HepG2 (cell line): ENCODE measurements around the gene FUT3. TPM values are rescaled to one million over a fixed set of nuclear protein-coding genes. Genes with fewer than 3 reads are reported as not detected.

Source experiments
- ATF7-NPFF ChIP-seq: sonication (generic); formaldehyde crosslinking; IDR thresholded peaks from 2 replicates; pipeline ENCODE4 v1.8.1; 2023; ENCODE audit warnings: mild to moderate bottlenecking, low read depth, missing genetic modification reagents, moderate library complexity
- BCL6 ChIP-seq: IDR thresholded peaks from 2 replicates; pipeline ENCODE4 v1.6.1; 2016; ENCODE audit warnings: missing genetic modification reagents, missing compliant biosample characterization
- CEBPG ChIP-seq: IDR thresholded peaks from 2 replicates; pipeline ENCODE4 v1.6.1; 2016
- CREM ChIP-seq, 2 experiments: sonication (generic) in 1 of 2; formaldehyde crosslinking in 1 of 2; IDR thresholded peaks; 2 replicates each; pipeline versions ENCODE4 v1.4.0 to v1.6.1; 2016 to 2020; ENCODE audit warnings: antibody characterized with exemption in 1 of 2, mild to moderate bottlenecking in 1 of 2, missing genetic modification reagents in 1 of 2
- FOXA3 ChIP-seq: IDR thresholded peaks from 2 replicates; pipeline ENCODE4 v1.6.1; 2016; ENCODE audit warnings: missing genetic modification reagents, missing compliant biosample characterization
- KAT7 ChIP-seq: IDR thresholded peaks from 2 replicates; pipeline ENCODE4 v1.6.1; 2018; ENCODE audit warnings: borderline replicate concordance, missing compliant biosample characterization
- KMT2A ChIP-seq: sonication (generic); formaldehyde crosslinking; IDR thresholded peaks from 2 replicates; pipeline ENCODE4 v1.4.0; 2020; ENCODE audit warnings: missing genetic modification reagents
- MEIS2 ChIP-seq: sonication (generic); formaldehyde crosslinking; IDR thresholded peaks from 2 replicates; pipeline ENCODE4 v1.9.0; 2021; ENCODE audit warnings: mild to moderate bottlenecking, missing genetic modification reagents
- MZF1 ChIP-seq: sonication (generic); formaldehyde crosslinking; IDR thresholded peaks from 2 replicates; pipeline ENCODE4 v1.8.1; 2023; ENCODE audit warnings: mild to moderate bottlenecking, missing genetic modification reagents, borderline replicate concordance
- POLR2AphosphoS5 ChIP-seq: IDR thresholded peaks from 2 replicates; pipeline ENCODE4 v1.6.1; 2012; ENCODE audit warnings: low read depth, low read length
- SOX5 ChIP-seq: IDR thresholded peaks from 2 replicates; pipeline ENCODE4 v1.6.1; 2016; ENCODE audit warnings: borderline replicate concordance
- SRSF9 ChIP-seq: fragments of 200-400 bp; formaldehyde crosslinking; IDR thresholded peaks from 2 replicates; pipeline ENCODE4 v1.6.1; 2018; ENCODE audit warnings: borderline replicate concordance, mild to moderate bottlenecking, low read depth, low read length; ENCODE audit not compliant: insufficient read depth, poor library complexity, severe bottlenecking
- TOE1 ChIP-seq: sonication (generic); formaldehyde crosslinking; IDR thresholded peaks from 2 replicates; pipeline ENCODE4 v1.4.0; 2020; ENCODE audit warnings: mild to moderate bottlenecking, missing genetic modification reagents
- ZMAT3 ChIP-seq: sonication (generic); formaldehyde crosslinking; conservative IDR thresholded peaks from 2 replicates; pipeline ENCODE4 v1.7.0; 2021; ENCODE audit warnings: missing genetic modification reagents
- ZNF335 ChIP-seq: sonication (generic); formaldehyde crosslinking; IDR thresholded peaks from 2 replicates; pipeline ENCODE4 v1.4.0; 2020; ENCODE audit warnings: missing genetic modification reagents
- ZNF33A ChIP-seq: sonication (generic); formaldehyde crosslinking; IDR thresholded peaks from 2 replicates; pipeline ENCODE4 v1.5.1; 2020; ENCODE audit warnings: missing genetic modification reagents, mild to moderate bottlenecking, moderate library complexity, borderline replicate concordance
- ZNF431 ChIP-seq: sonication (generic); formaldehyde crosslinking; IDR thresholded peaks from 2 replicates; pipeline ENCODE4 v1.9.0; 2022; ENCODE audit warnings: missing genetic modification reagents, low read depth, mild to moderate bottlenecking, borderline replicate concordance
- ZNF652 ChIP-seq: IDR thresholded peaks from 2 replicates; pipeline ENCODE4 v1.6.1; 2016; ENCODE audit warnings: low read depth, borderline replicate concordance
- ZNF788 ChIP-seq: sonication (generic); formaldehyde crosslinking; IDR thresholded peaks from 2 replicates; pipeline ENCODE4 v1.5.0; 2020; ENCODE audit warnings: mild to moderate bottlenecking, missing genetic modification reagents, borderline replicate concordance
- ZSCAN31 ChIP-seq: sonication (generic); formaldehyde crosslinking; IDR thresholded peaks from 2 replicates; pipeline ENCODE4 v1.5.0; 2020; ENCODE audit warnings: low read depth, mild to moderate bottlenecking, missing genetic modification reagents
- polyA plus RNA-seq, 8 experiments: library from polyadenylated mRNA; depleted of rRNA in 3 of 8; stranded (reverse) in 7 of 8; unstranded in 1 of 8; fragments of >200 nt; fragmentation: Illumina TruSeq in 4 of 8; extraction: Trizol in 4 of 8; gene quantifications; 2 replicates each; pipeline versions ENCODE4 v1.2.1 to v1.2.3, GENCODE V29; 2011 to 2016; ENCODE audit warnings: low read depth in 4 of 8, missing spikeins in 1 of 8, mixed read lengths in 1 of 8; ENCODE audit not compliant: insufficient read depth in 1 of 8
- total RNA-seq, 5 experiments: library from RNA; depleted of rRNA; stranded (reverse); fragments of >200 nt; fragmentation: Illumina TruSeq; extraction: Trizol; gene quantifications; 2 replicates each; pipeline ENCODE4 v1.2.3, GENCODE V29; 2016; ENCODE audit warnings: low read depth in 1 of 5
- TF ChIP-seq, protein P1 (sequence below), 2 experiments: IDR thresholded peaks; 2 replicates each; pipeline ENCODE4 v1.6.1; 2011 to 2012; ENCODE audit warnings: low read length in 2 of 2, borderline replicate concordance in 1 of 2, low read depth in 1 of 2, mild to moderate bottlenecking in 1 of 2, moderate library complexity in 1 of 2
- TF ChIP-seq, protein P2 (sequence below): IDR thresholded peaks from 2 replicates; pipeline ENCODE4 v1.6.1; 2018; ENCODE audit warnings: missing genetic modification reagents, mild to moderate bottlenecking, missing compliant biosample characterization
- TF ChIP-seq, protein P3 (sequence below): sonication (generic); formaldehyde crosslinking; IDR thresholded peaks from 2 replicates; pipeline ENCODE4 v1.5.0; 2020; ENCODE audit warnings: missing genetic modification reagents

The FUT3 gene
- total and polyA plus RNA-seq, 2 of the 13 experiments (the other 11 are each of a cell fraction or from before 2014, with no cell fraction given) = 0.53 to 1.1 TPM

DNA sequence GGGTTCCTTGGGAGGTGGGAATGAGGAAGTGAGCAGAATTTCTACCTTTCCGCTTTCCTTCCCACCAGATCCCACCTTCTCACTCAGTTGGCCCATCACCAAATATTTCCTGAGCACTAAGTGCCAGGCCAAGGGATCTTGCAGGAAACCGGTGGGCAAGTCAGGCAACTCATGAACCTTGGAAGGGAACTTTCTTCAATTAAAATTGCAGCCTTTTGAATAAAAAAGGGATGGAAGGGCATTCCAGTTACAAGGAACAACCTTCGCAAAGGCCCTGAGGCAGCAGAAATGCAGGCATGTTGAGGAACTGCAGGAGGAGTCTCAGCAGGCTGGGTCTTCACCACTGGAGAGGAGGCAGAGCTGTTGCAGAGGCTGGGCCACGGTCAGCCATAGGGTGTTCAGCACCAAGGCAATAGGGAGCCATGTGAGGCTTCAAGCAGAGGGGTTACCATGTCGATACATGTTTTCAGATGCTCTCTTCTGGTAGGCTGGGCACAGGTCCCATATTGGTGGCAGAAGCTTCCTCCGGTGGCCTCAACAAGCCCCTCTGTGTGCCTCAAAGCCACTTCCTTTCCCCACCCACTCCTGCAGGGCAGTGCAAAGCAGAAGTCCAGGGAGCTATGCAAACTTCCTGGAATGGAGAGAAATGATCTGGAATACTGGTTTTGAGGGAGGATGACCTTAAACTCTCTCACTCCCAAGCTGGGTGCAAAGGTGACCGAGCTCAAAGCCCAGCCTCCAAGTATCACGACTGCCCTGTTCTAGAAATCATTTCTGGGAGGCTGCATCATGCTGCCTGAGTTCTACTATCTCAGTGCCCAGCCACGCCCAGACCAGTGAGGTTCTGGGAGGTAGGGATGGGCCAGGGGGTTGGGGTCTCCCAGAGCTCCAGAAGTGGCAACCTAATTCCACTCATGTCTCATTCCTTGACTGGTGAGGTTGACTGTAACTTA is 11.9 kb downstream of the FUT3 start, which contains the start of gene FUT6 (continued):
- TF ChIP-seq, protein P1, sequence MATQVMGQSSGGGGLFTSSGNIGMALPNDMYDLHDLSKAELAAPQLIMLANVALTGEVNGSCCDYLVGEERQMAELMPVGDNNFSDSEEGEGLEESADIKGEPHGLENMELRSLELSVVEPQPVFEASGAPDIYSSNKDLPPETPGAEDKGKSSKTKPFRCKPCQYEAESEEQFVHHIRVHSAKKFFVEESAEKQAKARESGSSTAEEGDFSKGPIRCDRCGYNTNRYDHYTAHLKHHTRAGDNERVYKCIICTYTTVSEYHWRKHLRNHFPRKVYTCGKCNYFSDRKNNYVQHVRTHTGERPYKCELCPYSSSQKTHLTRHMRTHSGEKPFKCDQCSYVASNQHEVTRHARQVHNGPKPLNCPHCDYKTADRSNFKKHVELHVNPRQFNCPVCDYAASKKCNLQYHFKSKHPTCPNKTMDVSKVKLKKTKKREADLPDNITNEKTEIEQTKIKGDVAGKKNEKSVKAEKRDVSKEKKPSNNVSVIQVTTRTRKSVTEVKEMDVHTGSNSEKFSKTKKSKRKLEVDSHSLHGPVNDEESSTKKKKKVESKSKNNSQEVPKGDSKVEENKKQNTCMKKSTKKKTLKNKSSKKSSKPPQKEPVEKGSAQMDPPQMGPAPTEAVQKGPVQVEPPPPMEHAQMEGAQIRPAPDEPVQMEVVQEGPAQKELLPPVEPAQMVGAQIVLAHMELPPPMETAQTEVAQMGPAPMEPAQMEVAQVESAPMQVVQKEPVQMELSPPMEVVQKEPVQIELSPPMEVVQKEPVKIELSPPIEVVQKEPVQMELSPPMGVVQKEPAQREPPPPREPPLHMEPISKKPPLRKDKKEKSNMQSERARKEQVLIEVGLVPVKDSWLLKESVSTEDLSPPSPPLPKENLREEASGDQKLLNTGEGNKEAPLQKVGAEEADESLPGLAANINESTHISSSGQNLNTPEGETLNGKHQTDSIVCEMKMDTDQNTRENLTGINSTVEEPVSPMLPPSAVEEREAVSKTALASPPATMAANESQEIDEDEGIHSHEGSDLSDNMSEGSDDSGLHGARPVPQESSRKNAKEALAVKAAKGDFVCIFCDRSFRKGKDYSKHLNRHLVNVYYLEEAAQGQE (IDR thresholded peaks at IDR 0.05; ENCODE audit: borderline replicate concordance in 1 of 2, low read depth in 1 of 2, low read length in 2 of 2) = peak in 1 of 2 experiments; percentile 23; a peak in 1 of 4 replicates
- TF ChIP-seq SOX5 (CRISPR knock-in tag) (peak; percentile 52; the same call in 1 of the 2 replicates), KMT2A (CRISPR knock-in tag) (peak; percentile 54; the same call in 1 of the 2 replicates), FOXA3 (CRISPR knock-in tag) (peak; percentile 55), ZSCAN31 (CRISPR knock-in tag) (0 out of 2 replicates have a peak, but pooled peaks have one; percentile 10), MZF1 (CRISPR knock-in tag) (no peak), ZNF431 (0 out of 2 replicates have a peak, but pooled peaks have one; percentile 12), ZNF335 (CRISPR knock-in tag) (peak; percentile 82), ATF7-NPFF (CRISPR knock-in tag) (no peak), ZNF652 (CRISPR knock-in tag) (peak; percentile 11; the same call in 1 of the 2 replicates), BCL6 (peak; percentile 48; the same call in 1 of the 2 replicates), CEBPG (CRISPR knock-in tag) (peak; percentile 28; the same call in 1 of the 2 replicates), TOE1 (CRISPR knock-in tag) (no peak), ZNF788 (CRISPR knock-in tag) (peak; percentile 53; the same call in 1 of the 2 replicates), ZNF33A (CRISPR knock-in tag) (0 out of 2 replicates have a peak, but pooled peaks have one; percentile 30), CREM (IDR thresholded peaks at IDR 0.05) (peak; percentile 11; the same call in 1 of the 2 replicates), CREM (CRISPR knock-in tag; IDR thresholded peaks at IDR 0.05) (no peak), KAT7 (CRISPR knock-in tag) (no peak), POLR2AphosphoS5 (peak; percentile 83), MEIS2 (CRISPR knock-in tag) (peak; percentile 37; the same call in 1 of the 2 replicates), ZMAT3 (CRISPR knock-in tag) (0 out of 2 replicates have a peak, but pooled peaks have one; percentile 2), SRSF9 (no peak)
- TF ChIP-seq, protein P2, sequence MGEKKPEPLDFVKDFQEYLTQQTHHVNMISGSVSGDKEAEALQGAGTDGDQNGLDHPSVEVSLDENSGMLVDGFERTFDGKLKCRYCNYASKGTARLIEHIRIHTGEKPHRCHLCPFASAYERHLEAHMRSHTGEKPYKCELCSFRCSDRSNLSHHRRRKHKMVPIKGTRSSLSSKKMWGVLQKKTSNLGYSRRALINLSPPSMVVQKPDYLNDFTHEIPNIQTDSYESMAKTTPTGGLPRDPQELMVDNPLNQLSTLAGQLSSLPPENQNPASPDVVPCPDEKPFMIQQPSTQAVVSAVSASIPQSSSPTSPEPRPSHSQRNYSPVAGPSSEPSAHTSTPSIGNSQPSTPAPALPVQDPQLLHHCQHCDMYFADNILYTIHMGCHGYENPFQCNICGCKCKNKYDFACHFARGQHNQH (CRISPR knock-in tag) = peak; percentile 71
- TF ChIP-seq, protein P3, sequence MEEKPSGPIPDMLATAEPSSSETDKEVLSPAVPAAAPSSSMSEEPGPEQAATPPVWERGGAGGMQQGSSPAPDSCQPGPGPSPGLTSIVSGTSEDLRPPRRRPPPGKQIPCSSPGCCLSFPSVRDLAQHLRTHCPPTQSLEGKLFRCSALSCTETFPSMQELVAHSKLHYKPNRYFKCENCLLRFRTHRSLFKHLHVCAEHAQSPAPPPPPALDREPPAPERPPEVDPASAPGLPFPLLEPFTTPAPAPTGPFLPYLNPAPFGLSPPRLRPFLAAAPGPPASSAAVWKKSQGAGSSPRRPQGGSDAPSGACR (CRISPR knock-in tag) = no peak
